DND-41 (cell line): Measurements from ENCODE around the gene BMP7.

ENCODE experiments used
- CTCF ChIP-seq: IDR thresholded peaks from 2 replicates; pipeline ENCODE4 v1.5.1; 2012; ENCODE audit warnings: borderline replicate concordance, low read length, moderate library complexity, mild to moderate bottlenecking; ENCODE audit not compliant: poor library complexity, severe bottlenecking; ENCODE audit errors: extremely low read depth
- EZH2 ChIP-seq: IDR thresholded peaks from 3 replicates; pipeline ENCODE4 v1.6.1; 2012; ENCODE audit warnings: borderline replicate concordance, low read depth, mild to moderate bottlenecking, moderate library complexity, low read length, inconsistent platforms; ENCODE audit not compliant: severe bottlenecking

DNA sequence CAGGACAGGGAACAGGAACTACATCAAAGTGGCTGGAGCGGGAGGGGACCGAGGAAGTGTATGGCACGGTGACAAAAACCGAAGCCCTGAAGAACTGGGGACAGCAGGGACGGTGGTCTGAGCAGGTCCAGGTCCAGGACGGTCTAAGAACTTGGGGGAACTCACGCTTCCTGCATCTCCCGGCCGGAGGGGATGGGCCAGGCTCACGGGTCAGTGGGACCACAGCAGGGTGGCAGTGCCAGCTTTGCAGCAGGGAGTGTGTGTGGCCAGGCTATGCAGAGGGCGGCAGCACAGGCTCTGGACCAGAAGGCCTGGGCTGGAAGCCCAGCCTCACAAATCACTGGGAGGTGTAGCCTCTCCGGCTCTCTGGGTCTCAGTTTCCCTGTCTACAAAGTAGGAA, 123.8 kb downstream of the BMP7 start:
- TF ChIP-seq CTCF, result no peak
- TF ChIP-seq EZH2, result no peak
